Erythroblast (primary cell): ENCODE data around the gene TMUB2.

ENCODE experiments used
- GATA1 ChIP-seq: IDR thresholded peaks from 2 replicates; pipeline ENCODE4 v1.6.1; 2011; ENCODE audit warnings: low read depth, mild to moderate bottlenecking, control low read depth, low read length, moderate library complexity
- POLR2A ChIP-seq: IDR thresholded peaks from 2 replicates; pipeline ENCODE4 v1.6.1; 2011; ENCODE audit warnings: mild to moderate bottlenecking, low read length

DNA sequence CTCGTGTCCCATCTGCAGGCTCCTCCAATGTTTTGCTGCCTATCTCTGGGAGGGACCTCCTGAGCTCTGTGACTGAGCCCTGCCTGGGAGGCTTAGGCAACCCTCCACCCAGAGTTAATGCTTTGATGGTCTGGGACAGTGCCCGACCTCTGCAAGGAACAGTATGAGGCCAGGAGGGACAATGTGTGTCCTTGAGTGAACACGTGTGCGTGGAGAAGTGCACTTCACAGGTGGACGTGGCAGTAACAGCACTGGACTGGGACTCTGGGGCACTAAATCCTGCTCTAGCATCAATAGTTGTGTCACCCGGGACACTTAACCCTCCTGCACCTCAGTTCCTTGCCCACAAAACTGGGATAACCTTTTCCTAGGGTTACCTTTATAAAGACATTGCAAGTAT, 28.1 kb downstream of the TMUB2 start:
- TF ChIP-seq POLR2A (no peak), GATA1 (no peak)
